ENCODE measurements around the gene RNF113A.
"Not testable (repeated sequence)": the region's sequence is repeated elsewhere in the genome, so short reads cannot be mapped to it uniquely, and the experiment has no call there.

Gene RNF113A

DNA sequence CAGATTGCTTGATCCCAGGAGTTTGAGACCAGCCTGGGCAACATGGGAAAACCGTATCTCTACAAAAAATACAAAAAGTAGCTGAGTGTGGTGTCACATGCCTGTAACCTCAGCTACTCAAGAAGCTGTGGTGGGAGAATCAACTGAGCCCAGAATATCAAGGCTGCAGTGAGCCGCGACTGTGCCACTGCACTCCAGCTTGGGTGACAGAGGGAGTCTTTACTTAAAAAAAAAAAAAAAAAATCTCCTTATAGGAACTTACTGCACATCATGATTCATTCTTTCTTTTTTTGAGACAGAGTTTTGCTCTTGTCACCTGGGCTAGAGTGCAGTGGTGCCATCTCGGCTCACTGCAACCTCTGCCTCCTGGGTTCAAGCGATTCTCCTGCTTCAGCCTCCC is 43.1 kb downstream of the RNF113A start:
- no peak for DNase-seq

DNA sequence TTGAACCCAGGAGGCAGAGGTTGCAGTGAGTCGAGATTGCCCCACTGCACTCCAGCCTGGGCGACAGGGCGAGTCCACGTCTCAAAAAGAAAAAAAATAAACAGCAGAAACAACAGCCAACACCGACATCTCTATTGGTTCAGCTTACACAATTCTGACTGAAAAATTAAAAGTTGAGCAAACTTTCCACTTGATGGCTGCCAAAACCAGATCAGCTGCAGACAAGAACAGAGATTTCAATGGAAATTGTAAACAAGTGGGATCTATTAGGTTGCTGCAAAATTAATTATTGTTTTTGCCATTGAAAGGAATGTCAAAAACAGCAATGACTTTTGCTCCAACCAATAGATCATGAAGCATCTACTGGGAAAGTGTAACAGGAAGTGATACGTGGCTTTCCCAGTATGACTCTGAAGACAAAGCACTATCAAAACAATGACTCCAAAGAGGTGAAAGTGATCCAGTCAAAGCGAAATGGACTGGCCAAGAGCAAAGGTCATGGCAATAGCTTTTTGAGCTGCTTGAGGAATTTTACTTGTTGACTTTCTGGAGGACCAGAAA is 45.1 kb downstream of the RNF113A start:
- DNase-seq: no peak

DNA sequence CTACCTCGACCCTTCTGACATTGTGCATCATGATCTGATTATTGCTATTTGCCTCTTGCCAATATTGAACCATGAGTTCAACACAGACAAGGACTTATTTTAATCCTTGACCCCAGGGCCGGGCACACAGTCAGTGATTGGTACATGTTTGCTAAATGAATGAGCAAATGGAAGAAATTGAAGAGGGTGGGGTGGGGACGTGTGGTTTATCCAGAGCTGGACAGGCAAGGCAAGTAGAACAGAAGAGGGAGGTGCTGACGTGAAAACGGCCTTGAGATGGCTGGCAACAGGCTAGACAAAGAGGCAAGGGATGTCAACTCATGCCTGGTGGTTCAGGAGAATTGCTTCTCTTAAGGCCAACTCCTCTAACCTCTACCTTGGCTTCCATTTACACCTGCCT is 47.3 kb downstream of the RNF113A start:
- DNase-seq: not testable (repeated sequence)

DNA sequence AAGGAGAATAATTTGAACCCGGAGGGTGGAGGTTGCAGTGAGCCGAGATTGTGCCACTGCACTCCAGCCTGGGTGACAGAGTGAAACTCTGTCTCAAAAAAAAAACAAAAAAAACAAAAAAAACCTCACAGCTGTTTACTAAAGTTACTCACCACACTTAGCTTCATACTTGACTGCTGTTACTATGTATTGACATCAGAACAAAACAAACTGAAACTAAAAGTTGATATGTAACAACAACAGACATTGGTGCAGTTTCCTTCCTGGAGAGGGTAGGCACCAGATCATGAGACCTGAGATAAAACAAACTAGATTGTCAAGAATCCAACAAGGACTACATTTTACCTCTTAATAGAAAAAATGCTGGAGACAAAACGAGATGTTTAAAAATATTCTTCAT is 49.8 kb downstream of the RNF113A start:
- DNase-seq: peak; percentile 1 to 76

All from CD4-positive, alpha-beta T cell treated with Interleukin-1 beta for 1 hour (primary cell).